ENCODE data around the gene PLCH1.

- TF ChIP-seq CTCF (optimal IDR thresholded peaks at IDR 0.05 in 1 of 3, IDR thresholded peaks at IDR 0.05 in 1 of 3, conservative IDR thresholded peaks at IDR 0.05 in 1 of 3; ENCODE audit: extremely low read depth in 1 of 3, insufficient read depth in 2 of 3, low read length in 3 of 3): no peak
- no peak for TF ChIP-seq EZH2 (IDR thresholded peaks at IDR 0.05; ENCODE audit: low read length)
These were observed 68.5 kb downstream of the PLCH1 start for GRCh38 chr3:155676252-155676981.
